ENCODE data around the gene FGF6. TPM values are rescaled to one million over a fixed set of nuclear protein-coding genes. Genes with fewer than 3 reads are reported as not detected.

FGF6 gene
- polyA plus RNA-seq, 1 donor (not counting 4 experiments of a cell fraction or from before 2014, with no cell fraction given): not detected

- no peak overlapping the region for H3K4me2 ChIP-seq (ENCODE audit: control insufficient read depth, extremely low read depth, insufficient read depth, low read depth, low read length)
- dilution Hi-C loops (cut with MboI; ENCODE audit: extremely low pct_ligation_motif_present, low sequenced_read_pairs): no loop called here
- H3K9me3 ChIP-seq (ENCODE audit: control insufficient read depth, low read depth, low read length): no peaks in the 10 kb centered on the region
- FAIRE-seq (no peak), DNase-seq (ENCODE audit: low read depth, low spot score) (no peak)
- no peak overlapping the region for H3K27ac ChIP-seq (ENCODE audit: control insufficient read depth, insufficient read depth, low read length)
- TF ChIP-seq EZH2 (IDR thresholded peaks at IDR 0.05; ENCODE audit: low read length) (no peak), CTCF (optimal IDR thresholded peaks at IDR 0.05 in 1 of 3, IDR thresholded peaks at IDR 0.05 in 1 of 3, conservative IDR thresholded peaks at IDR 0.05 in 1 of 3; ENCODE audit: extremely low read depth in 1 of 3, insufficient read depth in 2 of 3, low read length in 3 of 3) (no peak)
- no peak overlapping the region for H3K9ac ChIP-seq (ENCODE audit: control insufficient read depth, extremely low read depth, insufficient read depth, low read length)
- H3K4me3 ChIP-seq (ENCODE audit: control insufficient read depth in 2 of 3, extremely low read depth in 1 of 3, insufficient read depth in 2 of 3, low read depth in 1 of 3, low read length in 3 of 3): no peak overlapping the region
- H3K36me3 ChIP-seq (ENCODE audit: control insufficient read depth in 2 of 2, extremely low read depth in 1 of 2, insufficient read depth in 2 of 2, low read length in 2 of 2): no peaks in the 10 kb centered on the region
- no peaks in the 10 kb centered on the region for H4K20me1 ChIP-seq (ENCODE audit: control insufficient read depth, extremely low read depth, insufficient read depth, low read length)
- H3K79me2 ChIP-seq (ENCODE audit: control insufficient read depth, insufficient read depth, low read length): no peaks in the 10 kb centered on the region
- no peaks in the 10 kb centered on the region for H3K4me1 ChIP-seq (ENCODE audit: control insufficient read depth, extremely low read depth, insufficient read depth, low read length)
- H3K9me1 ChIP-seq (ENCODE audit: control insufficient read depth, extremely low read depth, insufficient read depth, low read length): no peaks in the 10 kb centered on the region
- H3K27me3 ChIP-seq (ENCODE audit: control insufficient read depth, extremely low read depth, insufficient read depth, low read length): peaks cover 9% of the 10 kb centered on the region
- H2AFZ ChIP-seq (ENCODE audit: control insufficient read depth, low read length): no peak overlapping the region
Measured at GRCh38 chr12:4449851-4450221, 4.2 kb upstream of the FGF6 start.

GRCh38 chr12:4448943-4449850 lies 3.6 kb upstream of the FGF6 start:
- H3K9ac ChIP-seq (ENCODE audit: control insufficient read depth, extremely low read depth, insufficient read depth, low read length): no peak overlapping the region
- H3K9me1 ChIP-seq (ENCODE audit: control insufficient read depth, extremely low read depth, insufficient read depth, low read length): no peaks in the 10 kb centered on the region
- no peak overlapping the region for H2AFZ ChIP-seq (ENCODE audit: control insufficient read depth, low read length)
- H3K4me3 ChIP-seq (ENCODE audit: control insufficient read depth in 2 of 3, extremely low read depth in 1 of 3, insufficient read depth in 2 of 3, low read depth in 1 of 3, low read length in 3 of 3): no peak overlapping the region
- no peaks in the 10 kb centered on the region for H3K79me2 ChIP-seq (ENCODE audit: control insufficient read depth, insufficient read depth, low read length)
- no peaks in the 10 kb centered on the region for H3K4me1 ChIP-seq (ENCODE audit: control insufficient read depth, extremely low read depth, insufficient read depth, low read length)
- DNase-seq (ENCODE audit: low read depth, low spot score) (no peak), FAIRE-seq (no peak)
- no peaks in the 10 kb centered on the region for H3K36me3 ChIP-seq (ENCODE audit: control insufficient read depth in 2 of 2, extremely low read depth in 1 of 2, insufficient read depth in 2 of 2, low read length in 2 of 2)
- dilution Hi-C loops (cut with MboI; ENCODE audit: extremely low pct_ligation_motif_present, low sequenced_read_pairs): no loop called here
- peaks cover 9% of the 10 kb centered on the region for H3K27me3 ChIP-seq (ENCODE audit: control insufficient read depth, extremely low read depth, insufficient read depth, low read length)
- no peaks in the 10 kb centered on the region for H4K20me1 ChIP-seq (ENCODE audit: control insufficient read depth, extremely low read depth, insufficient read depth, low read length)
- H3K9me3 ChIP-seq (ENCODE audit: control insufficient read depth, low read depth, low read length): no peaks in the 10 kb centered on the region
- no peak overlapping the region for H3K4me2 ChIP-seq (ENCODE audit: control insufficient read depth, extremely low read depth, insufficient read depth, low read depth, low read length)
- TF ChIP-seq EZH2 (IDR thresholded peaks at IDR 0.05; ENCODE audit: low read length): no peak
- no peak overlapping the region for H3K27ac ChIP-seq (ENCODE audit: control insufficient read depth, insufficient read depth, low read length)
